Measurements from ENCODE around the gene TIGIT.
A peak's percentile ranks its signal among the peaks of the same experiment; 100 is the strongest.

TIGIT gene

GRCh38 chr3:114310695-114311094 is 16.9 kb downstream of the TIGIT start:
- no peak for DNase-seq (ENCODE audit: low spot score)

DNA sequence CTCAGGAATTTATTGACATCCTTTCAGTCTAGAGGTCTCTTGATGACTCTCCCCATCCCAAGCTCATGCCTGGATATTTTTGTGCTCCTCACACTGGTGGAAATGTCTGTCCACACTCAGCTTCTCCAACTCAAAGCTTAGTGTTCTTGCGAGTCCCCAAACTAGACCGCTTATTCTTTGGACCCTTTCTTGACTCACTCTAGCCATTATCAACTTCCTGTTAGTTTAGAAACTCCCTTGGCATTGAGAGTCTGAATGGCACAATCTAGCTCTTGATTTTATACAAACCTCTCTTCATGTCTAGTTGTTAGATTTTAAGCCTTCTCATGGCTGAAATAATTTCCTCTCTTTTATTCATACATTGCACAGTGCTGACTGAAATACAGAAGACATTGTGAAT is 19.6 kb downstream of the TIGIT start:
- no peak for DNase-seq (ENCODE audit: low spot score)

GRCh38 chr3:114314282-114314681 is 20.5 kb downstream of the TIGIT start:
- no peak for DNase-seq (ENCODE audit: low spot score)

DNA sequence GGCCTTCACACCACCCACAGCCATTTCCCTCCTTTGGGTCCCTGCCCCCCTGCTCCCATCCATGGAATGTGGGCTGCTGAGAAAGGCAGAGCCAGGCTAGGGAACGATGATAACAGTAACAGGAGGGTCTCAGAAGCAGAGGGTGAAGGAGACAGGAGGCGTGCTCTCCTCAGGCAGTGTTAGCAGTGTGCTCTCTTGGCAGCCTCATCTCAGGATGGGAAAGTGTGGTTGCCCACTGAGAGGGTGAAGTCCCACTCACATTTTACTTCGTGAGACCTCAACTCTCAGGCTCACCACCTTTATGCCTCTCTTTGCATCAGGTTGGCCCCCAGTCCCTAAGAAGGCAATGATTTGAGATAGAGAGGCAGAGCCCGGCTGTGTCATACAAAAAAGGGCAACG is 24.5 kb downstream of the TIGIT start:
- DNase-seq (ENCODE audit: low spot score), result no peak

- DNase-seq (ENCODE audit: low spot score), result peak; percentile 14
Measured at GRCh38 chr3:114319453-114319852, 25.6 kb downstream of the TIGIT start.

DNA sequence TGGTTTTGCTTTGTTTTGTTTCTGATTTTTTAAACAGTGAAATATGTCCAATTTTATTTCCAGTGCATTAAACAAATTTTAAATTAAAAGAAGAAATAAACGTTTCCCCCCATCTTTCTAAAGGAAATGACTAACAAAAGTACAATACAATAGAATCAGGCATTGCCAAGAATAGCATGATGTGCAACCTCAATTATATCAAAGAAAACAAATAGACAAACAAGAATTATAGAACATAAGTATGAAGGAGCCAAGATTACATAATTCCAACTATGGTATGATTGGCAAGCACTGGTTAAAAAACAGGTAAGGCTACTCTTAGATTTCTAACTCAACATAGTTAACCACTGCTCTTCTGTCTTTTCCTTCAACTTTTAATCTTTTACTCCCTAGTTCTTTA is 26.4 kb downstream of the TIGIT start:
- DNase-seq (ENCODE audit: low spot score), result no peak

- DNase-seq (ENCODE audit: low spot score), result no peak
Measured at GRCh38 chr3:114323546-114324254, 29.9 kb downstream of the TIGIT start.

DNA sequence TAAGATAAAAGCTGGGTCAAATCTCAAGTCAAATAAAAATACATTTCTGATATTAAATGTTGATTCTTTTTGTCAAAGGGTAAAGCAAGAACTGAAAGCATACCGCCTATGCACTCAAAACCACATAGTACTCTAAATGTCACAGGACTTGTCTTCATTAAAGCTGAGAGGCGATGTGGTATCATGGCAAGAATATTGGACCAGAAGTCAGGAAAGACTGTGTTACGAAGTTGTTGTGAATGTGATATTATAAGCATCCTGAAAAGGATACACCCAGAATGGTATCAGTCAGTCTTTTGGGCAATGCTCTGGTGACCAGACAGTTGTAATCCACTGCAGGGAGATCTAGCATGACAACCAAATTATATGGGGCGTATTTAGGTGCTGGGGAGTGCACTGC is 33.8 kb downstream of the TIGIT start:
- no peak for DNase-seq (ENCODE audit: low spot score)

DNA sequence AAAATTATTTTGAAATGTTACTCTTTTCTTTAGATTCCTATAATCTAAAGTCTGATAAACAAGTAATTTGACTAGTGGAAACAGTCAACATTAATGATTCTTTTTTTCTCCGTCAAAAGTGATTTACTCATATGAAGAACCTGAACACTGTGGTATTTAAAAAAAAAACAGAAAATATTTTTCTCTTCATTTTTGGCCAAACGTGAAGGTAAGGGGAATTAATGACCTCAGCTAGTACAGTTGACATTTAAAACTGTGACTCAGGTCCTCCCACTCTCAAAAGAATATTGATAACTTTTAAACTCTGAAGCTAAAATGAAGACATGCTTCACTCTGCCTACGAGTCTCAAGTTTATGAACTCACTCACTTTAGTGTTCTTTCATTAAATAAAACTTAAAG is 34.5 kb downstream of the TIGIT start:
- DNase-seq (ENCODE audit: low spot score), result no peak

- DNase-seq (ENCODE audit: low spot score), result no peak
Measured at GRCh38 chr3:114329823-114330222, 36.0 kb downstream of the TIGIT start.

DNA sequence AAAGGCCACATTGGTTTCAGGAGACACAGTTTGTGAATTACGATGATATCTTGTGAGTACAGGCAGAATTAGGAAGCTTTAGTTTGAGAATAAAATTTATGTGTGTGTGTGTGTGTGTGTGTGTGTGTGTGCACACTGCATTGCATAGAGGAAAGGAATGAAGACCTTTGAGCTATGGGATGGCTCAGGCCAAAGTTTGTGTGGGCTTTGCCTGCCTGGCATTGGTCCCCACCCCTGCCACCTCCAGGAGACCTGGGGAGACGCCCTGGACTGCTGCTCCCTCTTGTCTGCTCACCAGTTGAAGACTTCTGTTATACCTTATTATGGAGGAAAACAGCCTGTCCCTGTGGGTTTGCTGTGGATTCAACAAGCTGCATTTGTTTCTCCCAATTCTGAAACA is 37.2 kb downstream of the TIGIT start:
- no peak for DNase-seq (ENCODE audit: low spot score)

- no peak for DNase-seq (ENCODE audit: low spot score)
Measured at GRCh38 chr3:114331710-114332109, 37.9 kb downstream of the TIGIT start.

- no peak for DNase-seq (ENCODE audit: low spot score)
Measured at GRCh38 chr3:114332342-114333179, 38.7 kb downstream of the TIGIT start.

DNA sequence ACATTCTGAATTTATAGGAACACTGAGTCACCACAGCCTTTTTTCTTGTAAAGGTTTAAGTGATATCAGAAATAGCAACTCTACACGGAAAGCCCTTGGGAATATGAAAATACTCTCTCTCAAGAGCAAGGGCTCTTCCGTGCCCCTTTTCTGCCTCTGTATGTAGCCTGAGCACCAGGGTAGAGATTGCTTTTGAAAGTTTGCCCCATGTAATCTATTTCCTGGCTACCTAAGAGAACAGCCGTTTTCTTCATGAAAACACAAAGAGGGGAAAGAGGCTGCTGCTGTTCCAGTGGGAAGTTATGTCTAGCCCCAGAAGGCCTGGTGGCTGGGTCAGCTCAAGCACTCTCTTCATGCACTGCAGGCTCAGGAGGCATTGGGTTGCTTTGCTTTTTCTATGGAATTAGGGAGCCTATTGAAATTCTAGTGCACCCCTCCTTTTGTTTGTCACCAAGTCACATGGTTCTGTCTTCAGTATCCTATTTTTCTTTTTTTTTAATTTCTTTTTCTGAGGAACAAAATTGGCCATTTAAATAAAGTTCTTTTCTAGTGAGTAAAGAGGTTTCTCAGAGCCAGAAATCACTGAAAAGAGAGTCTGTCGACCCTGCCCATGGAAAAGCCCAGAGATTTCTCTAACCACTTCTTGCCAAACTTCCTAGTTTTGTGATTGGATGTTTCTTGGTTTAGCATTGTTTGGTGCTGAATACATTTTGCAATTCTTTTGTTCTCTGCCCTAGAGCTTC is 39.5 kb downstream of the TIGIT start:
- DNase-seq (ENCODE audit: low spot score), result no peak

- no peak for DNase-seq (ENCODE audit: low spot score)
Measured at GRCh38 chr3:114333923-114334240, 40.1 kb downstream of the TIGIT start.

DNA sequence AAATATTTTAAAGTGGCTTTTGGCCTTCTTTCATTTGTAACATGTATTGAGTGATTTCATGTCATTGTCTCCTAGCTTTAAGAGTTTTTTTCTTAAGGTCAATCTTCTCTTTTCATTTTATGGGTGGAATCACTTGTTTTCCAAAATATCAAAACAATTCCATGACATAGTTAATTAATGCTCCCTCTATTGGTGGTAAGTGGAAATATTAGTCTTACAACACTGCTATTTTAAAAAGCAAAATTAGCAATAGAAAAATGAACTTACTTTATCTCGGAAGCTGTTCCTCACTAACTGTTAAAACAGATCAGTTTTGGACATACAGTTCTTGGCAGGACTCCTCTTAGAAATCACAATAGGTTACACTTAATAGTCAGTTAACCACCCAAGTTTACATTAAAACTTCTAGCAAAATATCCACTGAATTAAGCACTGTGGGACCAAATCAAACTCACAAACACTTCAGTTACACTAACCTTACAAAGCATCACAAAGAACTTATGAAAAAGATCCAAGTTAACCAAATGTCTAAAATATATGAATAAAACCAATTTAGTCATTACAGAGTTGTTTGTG is 42.4 kb downstream of the TIGIT start:
- no peak for DNase-seq (ENCODE audit: low spot score)

DNA sequence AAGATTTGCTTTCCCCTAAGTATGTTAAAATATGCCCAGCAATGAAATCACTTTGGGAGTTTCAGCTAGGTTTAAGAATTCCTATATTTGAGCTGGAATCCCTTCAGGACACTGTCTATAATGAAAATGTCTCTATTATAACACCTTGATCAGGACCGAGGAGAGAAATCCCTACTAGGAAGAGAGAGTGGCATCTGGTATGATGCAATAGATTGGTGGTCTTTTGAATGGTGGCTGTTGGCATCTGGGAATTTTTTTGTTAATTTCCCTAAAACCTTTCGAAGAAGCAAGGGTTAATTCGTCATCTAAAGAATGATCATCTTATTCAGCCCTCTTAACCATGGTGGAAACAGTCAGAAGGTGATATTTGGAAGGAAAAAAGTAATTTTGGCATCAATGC is 43.0 kb downstream of the TIGIT start:
- DNase-seq (ENCODE audit: low spot score), result no peak

DNA sequence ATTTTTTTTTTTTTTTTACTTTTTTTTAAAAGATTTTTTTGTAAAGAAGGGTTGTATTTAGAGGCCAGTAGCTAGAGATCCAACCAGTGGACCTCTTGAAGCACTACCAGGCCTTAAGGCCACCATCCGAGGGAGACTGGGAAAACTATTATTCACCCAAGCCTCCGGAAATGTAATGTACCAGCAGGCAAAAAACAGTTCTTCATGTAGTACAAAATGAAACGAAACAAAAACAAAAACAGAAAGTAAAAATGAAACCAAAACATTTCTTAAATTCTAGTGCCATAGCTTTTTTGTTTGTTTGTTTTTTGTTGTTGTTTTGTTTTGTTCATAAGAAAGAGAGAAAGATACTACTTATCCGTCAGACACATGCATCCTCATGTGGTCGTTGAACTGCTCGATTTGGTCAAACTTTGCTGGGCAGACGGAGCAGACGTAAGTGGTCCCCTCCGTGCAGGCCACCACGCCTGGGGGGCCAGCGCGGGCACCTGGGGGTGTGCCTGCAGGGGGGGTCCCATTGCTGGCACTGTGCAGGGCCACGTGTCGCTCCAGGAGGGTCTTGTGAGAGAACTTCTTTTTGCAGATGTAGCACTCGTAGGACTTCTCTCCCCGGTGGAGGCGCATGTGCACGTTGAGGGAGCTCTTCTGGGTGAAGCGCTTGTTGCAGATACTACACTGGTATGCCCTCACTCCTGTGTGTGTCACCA is 45.0 kb downstream of the TIGIT start:
- no peak for DNase-seq (ENCODE audit: low spot score)

- DNase-seq (ENCODE audit: low spot score), result no peak
Measured at GRCh38 chr3:114344492-114344891, 50.7 kb downstream of the TIGIT start.

- DNase-seq (ENCODE audit: low spot score), result no peak
Measured at GRCh38 chr3:114350271-114350670, 56.4 kb downstream of the TIGIT start.

- no peak for DNase-seq (ENCODE audit: low spot score)
Measured at GRCh38 chr3:114350690-114351089, 56.9 kb downstream of the TIGIT start.

All from AG08395 (cell line).